ENCODE data around the gene PRRC2B. TPM values are rescaled to one million over a fixed set of nuclear protein-coding genes. Genes with fewer than 3 reads are reported as not detected.

The PRRC2B gene
- total and polyA plus RNA-seq, 2 of the 8 experiments (the other 6 are each of a cell fraction or from before 2014, with no cell fraction given): 37.3 to 249 TPM

DNA sequence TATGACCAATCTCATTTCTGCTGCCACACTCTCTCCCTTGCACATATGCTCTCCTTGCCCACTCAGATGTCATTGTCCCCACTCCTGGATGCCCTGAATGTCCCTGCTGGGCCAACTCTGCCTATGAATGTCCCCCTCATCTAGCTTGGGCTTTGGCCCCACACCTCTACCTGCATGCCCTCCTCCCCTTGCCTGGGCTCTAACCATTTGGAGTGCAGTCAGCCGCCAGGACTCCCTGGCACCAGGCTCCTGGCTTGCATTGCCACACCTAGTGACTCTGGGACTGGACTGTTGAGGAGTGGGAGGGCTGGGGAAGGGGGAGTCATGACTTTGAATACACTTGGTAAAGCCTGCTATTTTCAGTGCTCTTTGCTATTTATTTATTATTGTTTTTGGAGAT, 67.3 kb downstream of the PRRC2B start (continued):
- TF ChIP-seq CBX5 (IDR thresholded peaks at IDR 0.05; ENCODE audit: low read depth, low read length): no peak

Data from H1 (cell line).